ENCODE measurements around the gene LYRM4. TPM values are rescaled to one million over a fixed set of nuclear protein-coding genes. Genes with fewer than 3 reads are reported as not detected.

LYRM4 gene
- polyA plus RNA-seq, 1 donor from 2014 or later: 29.3 TPM

DNA sequence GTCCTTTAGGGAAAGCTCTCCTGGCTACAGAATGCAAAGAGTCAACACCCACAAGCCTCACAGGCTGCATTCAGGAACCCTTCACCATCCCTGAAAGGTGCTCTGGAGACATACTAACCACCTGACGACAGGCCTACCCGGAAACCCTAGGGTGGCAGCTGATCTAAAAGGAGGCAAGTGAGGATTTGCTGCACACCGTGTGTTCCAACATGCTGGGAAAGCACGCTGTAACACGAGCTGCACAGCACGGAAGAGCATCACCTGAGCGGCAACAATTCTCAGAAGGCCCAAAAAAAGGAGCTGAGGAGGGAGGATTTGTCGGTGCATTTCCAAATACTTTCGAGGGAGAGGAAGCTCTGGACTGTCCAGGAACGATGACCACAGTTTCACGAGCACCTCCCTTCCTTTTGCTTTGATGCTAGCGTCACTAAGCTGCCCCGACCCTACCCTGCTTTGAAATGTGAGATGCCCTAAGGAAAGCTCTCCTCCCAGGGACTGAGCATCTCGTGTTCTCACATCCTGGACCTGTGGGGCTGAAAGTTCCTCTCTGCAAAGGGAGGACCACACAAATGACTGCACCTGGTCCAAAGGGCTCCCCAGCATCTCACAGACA, 88.6 kb downstream of the LYRM4 start:
- H3K27me3 ChIP-seq (ENCODE audit: insufficient read depth, low read depth, low read length): no peaks in the 10 kb centered on the region
- H3K4me2 ChIP-seq (ENCODE audit: low read length): no peak overlapping the region
- H3K9me3 ChIP-seq (ENCODE audit: low read length): no peaks in the 10 kb centered on the region
- H2AFZ ChIP-seq (ENCODE audit: low read depth, low read length): no peak overlapping the region
- no peaks in the 10 kb centered on the region for H3K9me2 ChIP-seq (ENCODE audit: insufficient read depth, low read length)
- no peak overlapping the region for H3K27ac ChIP-seq (ENCODE audit: low read length)
- TF ChIP-seq EP300 (conservative IDR thresholded peaks at IDR 0.05; ENCODE audit: poor library complexity, severe bottlenecking) (no peak), POLR2AphosphoS5 (IDR thresholded peaks at IDR 0.05) (no peak), SMC3 (conservative IDR thresholded peaks at IDR 0.05; ENCODE audit: poor library complexity) (no peak), EZH2 (IDR thresholded peaks at IDR 0.05; ENCODE audit: borderline replicate concordance, insufficient read depth, low read length, poor library complexity, severe bottlenecking) (no peak), TAF1 (IDR thresholded peaks at IDR 0.05; ENCODE audit: low read depth) (no peak), RAD21 (conservative IDR thresholded peaks at IDR 0.05) (no peak)
- TF ChIP-seq, protein P1, sequence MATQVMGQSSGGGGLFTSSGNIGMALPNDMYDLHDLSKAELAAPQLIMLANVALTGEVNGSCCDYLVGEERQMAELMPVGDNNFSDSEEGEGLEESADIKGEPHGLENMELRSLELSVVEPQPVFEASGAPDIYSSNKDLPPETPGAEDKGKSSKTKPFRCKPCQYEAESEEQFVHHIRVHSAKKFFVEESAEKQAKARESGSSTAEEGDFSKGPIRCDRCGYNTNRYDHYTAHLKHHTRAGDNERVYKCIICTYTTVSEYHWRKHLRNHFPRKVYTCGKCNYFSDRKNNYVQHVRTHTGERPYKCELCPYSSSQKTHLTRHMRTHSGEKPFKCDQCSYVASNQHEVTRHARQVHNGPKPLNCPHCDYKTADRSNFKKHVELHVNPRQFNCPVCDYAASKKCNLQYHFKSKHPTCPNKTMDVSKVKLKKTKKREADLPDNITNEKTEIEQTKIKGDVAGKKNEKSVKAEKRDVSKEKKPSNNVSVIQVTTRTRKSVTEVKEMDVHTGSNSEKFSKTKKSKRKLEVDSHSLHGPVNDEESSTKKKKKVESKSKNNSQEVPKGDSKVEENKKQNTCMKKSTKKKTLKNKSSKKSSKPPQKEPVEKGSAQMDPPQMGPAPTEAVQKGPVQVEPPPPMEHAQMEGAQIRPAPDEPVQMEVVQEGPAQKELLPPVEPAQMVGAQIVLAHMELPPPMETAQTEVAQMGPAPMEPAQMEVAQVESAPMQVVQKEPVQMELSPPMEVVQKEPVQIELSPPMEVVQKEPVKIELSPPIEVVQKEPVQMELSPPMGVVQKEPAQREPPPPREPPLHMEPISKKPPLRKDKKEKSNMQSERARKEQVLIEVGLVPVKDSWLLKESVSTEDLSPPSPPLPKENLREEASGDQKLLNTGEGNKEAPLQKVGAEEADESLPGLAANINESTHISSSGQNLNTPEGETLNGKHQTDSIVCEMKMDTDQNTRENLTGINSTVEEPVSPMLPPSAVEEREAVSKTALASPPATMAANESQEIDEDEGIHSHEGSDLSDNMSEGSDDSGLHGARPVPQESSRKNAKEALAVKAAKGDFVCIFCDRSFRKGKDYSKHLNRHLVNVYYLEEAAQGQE (IDR thresholded peaks at IDR 0.05; ENCODE audit: borderline replicate concordance): no peak
- TF ChIP-seq, protein P2, sequence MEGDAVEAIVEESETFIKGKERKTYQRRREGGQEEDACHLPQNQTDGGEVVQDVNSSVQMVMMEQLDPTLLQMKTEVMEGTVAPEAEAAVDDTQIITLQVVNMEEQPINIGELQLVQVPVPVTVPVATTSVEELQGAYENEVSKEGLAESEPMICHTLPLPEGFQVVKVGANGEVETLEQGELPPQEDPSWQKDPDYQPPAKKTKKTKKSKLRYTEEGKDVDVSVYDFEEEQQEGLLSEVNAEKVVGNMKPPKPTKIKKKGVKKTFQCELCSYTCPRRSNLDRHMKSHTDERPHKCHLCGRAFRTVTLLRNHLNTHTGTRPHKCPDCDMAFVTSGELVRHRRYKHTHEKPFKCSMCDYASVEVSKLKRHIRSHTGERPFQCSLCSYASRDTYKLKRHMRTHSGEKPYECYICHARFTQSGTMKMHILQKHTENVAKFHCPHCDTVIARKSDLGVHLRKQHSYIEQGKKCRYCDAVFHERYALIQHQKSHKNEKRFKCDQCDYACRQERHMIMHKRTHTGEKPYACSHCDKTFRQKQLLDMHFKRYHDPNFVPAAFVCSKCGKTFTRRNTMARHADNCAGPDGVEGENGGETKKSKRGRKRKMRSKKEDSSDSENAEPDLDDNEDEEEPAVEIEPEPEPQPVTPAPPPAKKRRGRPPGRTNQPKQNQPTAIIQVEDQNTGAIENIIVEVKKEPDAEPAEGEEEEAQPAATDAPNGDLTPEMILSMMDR (IDR thresholded peaks at IDR 0.05; ENCODE audit: poor library complexity, severe bottlenecking): no peak
- no peaks in the 10 kb centered on the region for H4K20me1 ChIP-seq (ENCODE audit: insufficient read depth)
- no peaks in the 10 kb centered on the region for H3K79me2 ChIP-seq (replicated peaks; ENCODE audit: insufficient read depth, low read length)
- H3K9ac ChIP-seq (ENCODE audit: low read length): no peak overlapping the region
- H3F3A ChIP-seq (ENCODE audit: insufficient read depth, low read length, poor library complexity, severe bottlenecking): no peaks in the 10 kb centered on the region
- no peak overlapping the region for H3K4me3 ChIP-seq (ENCODE audit: low read length)
- H3K36me3 ChIP-seq (ENCODE audit: insufficient read depth, low read length): no peaks in the 10 kb centered on the region

DNA sequence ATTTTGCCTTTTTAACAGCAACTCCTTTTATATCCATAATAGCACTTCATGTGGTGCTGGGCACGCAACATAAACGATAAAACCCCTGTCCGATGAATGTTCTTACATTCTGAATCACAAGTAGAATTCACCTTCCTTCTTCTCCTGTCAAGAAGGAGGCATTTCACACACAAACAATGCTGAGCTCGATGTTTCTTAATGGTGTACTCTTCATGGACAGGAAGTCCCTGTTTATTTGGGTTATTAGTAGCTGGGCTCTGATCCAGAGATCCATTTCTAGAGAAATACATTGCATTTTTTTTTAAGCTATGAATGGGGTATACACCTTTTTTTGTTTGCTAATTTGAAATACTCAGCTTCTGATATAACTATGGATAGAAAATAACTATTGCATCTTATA, 93.2 kb downstream of the LYRM4 start:
- no peaks in the 10 kb centered on the region for H3F3A ChIP-seq (ENCODE audit: insufficient read depth, low read length, poor library complexity, severe bottlenecking)
- H3K9ac ChIP-seq (ENCODE audit: low read length): no peak overlapping the region
- no peaks in the 10 kb centered on the region for H3K9me2 ChIP-seq (ENCODE audit: insufficient read depth, low read length)
- H3K4me3 ChIP-seq (ENCODE audit: low read length): no peak overlapping the region
- H3K36me3 ChIP-seq (ENCODE audit: insufficient read depth, low read length): no peaks in the 10 kb centered on the region
- no peaks in the 10 kb centered on the region for H3K9me3 ChIP-seq (ENCODE audit: low read length)
- no peak overlapping the region for H3K4me2 ChIP-seq (ENCODE audit: low read length)
- H3K27me3 ChIP-seq (ENCODE audit: insufficient read depth, low read depth, low read length): no peaks in the 10 kb centered on the region
- no peaks in the 10 kb centered on the region for H3K79me2 ChIP-seq (replicated peaks; ENCODE audit: insufficient read depth, low read length)
- TF ChIP-seq, protein P1 (IDR thresholded peaks at IDR 0.05; ENCODE audit: borderline replicate concordance): no peak
- TF ChIP-seq, protein P2 (IDR thresholded peaks at IDR 0.05; ENCODE audit: poor library complexity, severe bottlenecking): no peak
- TF ChIP-seq RAD21 (conservative IDR thresholded peaks at IDR 0.05) (no peak), SMC3 (conservative IDR thresholded peaks at IDR 0.05; ENCODE audit: poor library complexity) (no peak), EP300 (conservative IDR thresholded peaks at IDR 0.05; ENCODE audit: poor library complexity, severe bottlenecking) (no peak), POLR2AphosphoS5 (IDR thresholded peaks at IDR 0.05) (no peak), TAF1 (IDR thresholded peaks at IDR 0.05; ENCODE audit: low read depth) (no peak), EZH2 (IDR thresholded peaks at IDR 0.05; ENCODE audit: borderline replicate concordance, insufficient read depth, low read length, poor library complexity, severe bottlenecking) (no peak), MXI1 (conservative IDR thresholded peaks at IDR 0.05; ENCODE audit: poor library complexity, severe bottlenecking) (no peak)
- no peak overlapping the region for H3K27ac ChIP-seq (ENCODE audit: low read length)
- no peak overlapping the region for H2AFZ ChIP-seq (ENCODE audit: low read depth, low read length)
- no peaks in the 10 kb centered on the region for H4K20me1 ChIP-seq (ENCODE audit: insufficient read depth)

Measured in neural cell (in vitro differentiated cells).